Medulla oblongata (tissue), 1 donor: Measurements from ENCODE around the gene ANKRD55.
"Not testable (repeated sequence)": the region's sequence is repeated elsewhere in the genome, so short reads cannot be mapped to it uniquely, and the experiment has no call there.

Experiments used
- DNase-seq: peaks from one replicate; pipeline ENCODE4 v3.0.0-alpha.2; 2015; ENCODE audit errors: extremely low spot score

ANKRD55 gene

GRCh38 chr5:56144211-56144610 is 88.9 kb downstream of the ANKRD55 start:
- no peak for DNase-seq

- DNase-seq = no peak
Observed at GRCh38 chr5:56143373-56143714, 89.8 kb downstream of the ANKRD55 start.

GRCh38 chr5:56142614-56143372 is 90.3 kb downstream of the ANKRD55 start:
- DNase-seq = no peak

- no peak for DNase-seq
Observed at GRCh38 chr5:56142233-56142613, 90.9 kb downstream of the ANKRD55 start.

- DNase-seq = no peak
Observed at GRCh38 chr5:56140073-56140472, 93.1 kb downstream of the ANKRD55 start.

GRCh38 chr5:56130664-56131063 is 102.5 kb downstream of the ANKRD55 start:
- no peak for DNase-seq

GRCh38 chr5:56129288-56129687 is 103.8 kb downstream of the ANKRD55 start:
- DNase-seq = no peak

- DNase-seq = peak; percentile 39
Observed at GRCh38 chr5:56128113-56128512, 105.0 kb downstream of the ANKRD55 start.

- DNase-seq = no peak
Observed at GRCh38 chr5:56126487-56127179, 106.5 kb downstream of the ANKRD55 start.

- no peak for DNase-seq
Observed at GRCh38 chr5:56123531-56124243, 109.4 kb downstream of the ANKRD55 start.

GRCh38 chr5:56122360-56122985 is 110.7 kb downstream of the ANKRD55 start:
- DNase-seq = not testable (repeated sequence)

GRCh38 chr5:56119050-56119449 is 114.1 kb downstream of the ANKRD55 start:
- DNase-seq = no peak

- no peak for DNase-seq
Observed at GRCh38 chr5:56116599-56117141, 116.5 kb downstream of the ANKRD55 start.

GRCh38 chr5:56115589-56115988 is 117.5 kb downstream of the ANKRD55 start:
- DNase-seq = no peak

- no peak for DNase-seq
Observed at GRCh38 chr5:56112526-56113121, 120.5 kb downstream of the ANKRD55 start.

GRCh38 chr5:56111404-56111781 is 121.7 kb downstream of the ANKRD55 start:
- no peak for DNase-seq

GRCh38 chr5:56110646-56111403 is 122.3 kb downstream of the ANKRD55 start:
- DNase-seq = no peak

- DNase-seq = no peak
Observed at GRCh38 chr5:56108246-56108645, 124.9 kb downstream of the ANKRD55 start.

- DNase-seq = no peak
Observed at GRCh38 chr5:56106837-56107236, 126.3 kb downstream of the ANKRD55 start.

- peak; percentile 76 for DNase-seq
Observed at GRCh38 chr5:56105511-56106291, 127.4 kb downstream of the ANKRD55 start.
